Keratinocyte (primary cell): ENCODE results near the gene FZR1. TPM values are rescaled to one million over a fixed set of nuclear protein-coding genes. Genes with fewer than 3 reads are reported as not detected.

Experiments used
- DNase-seq: peaks from one replicate; pipeline ENCODE4 v3.0.0-alpha.2; 2011; ENCODE audit warnings: low read depth, missing footprints, low spot score
- FAIRE-seq: peaks from 2 replicates; lab custom pipeline; 2011; peaks lifted over from hg19 to GRCh38; lab: Jason Lieb, UNC
- H2AFZ ChIP-seq: 2 replicates; pipeline ENCODE4 v1.6.0; 2012; ENCODE audit warnings: low read length, control low read depth, inconsistent platforms; ENCODE audit not compliant: control insufficient read depth
- H3K27ac ChIP-seq: 2 replicates; pipeline ENCODE4 v1.5.1; 2011; ENCODE audit warnings: low read length; ENCODE audit not compliant: control insufficient read depth, insufficient read depth
- H3K27me3 ChIP-seq: 3 replicates; pipeline ENCODE4 v1.6.0; 2011; ENCODE audit warnings: low read length; ENCODE audit not compliant: control insufficient read depth, insufficient read depth; ENCODE audit errors: extremely low read depth
- H3K36me3 ChIP-seq, 2 experiments: 2 replicates in 1 of 2; 3 replicates in 1 of 2; pipeline ENCODE4 v1.5.1; 2011; ENCODE audit warnings: low read length in 2 of 2, mild to moderate bottlenecking in 1 of 2; ENCODE audit not compliant: control insufficient read depth in 2 of 2, insufficient read depth in 2 of 2; ENCODE audit errors: extremely low read depth in 1 of 2
- H3K4me1 ChIP-seq: 3 replicates; pipeline ENCODE4 v1.5.1; 2011; ENCODE audit warnings: low read length; ENCODE audit not compliant: control insufficient read depth, insufficient read depth; ENCODE audit errors: extremely low read depth
- H3K4me2 ChIP-seq: 3 replicates; pipeline ENCODE4 v1.6.0; 2011; ENCODE audit warnings: low read depth, low read length; ENCODE audit not compliant: control insufficient read depth, insufficient read depth; ENCODE audit errors: extremely low read depth
- H3K4me3 ChIP-seq, 3 experiments: fragments of 200-600 bp in 1 of 3; sonication (generic) in 1 of 3; 2 replicates in 2 of 3; 3 replicates in 1 of 3; pipeline ENCODE4 v1.5.1; 2011 to 2016; ENCODE audit warnings: low read length in 3 of 3, mild to moderate bottlenecking in 3 of 3, control low read depth in 2 of 3, inconsistent platforms in 1 of 3, low read depth in 1 of 3, mixed read lengths in 1 of 3, mixed run types in 1 of 3, moderate library complexity in 1 of 3; ENCODE audit not compliant: control insufficient read depth in 2 of 3, insufficient read depth in 2 of 3; ENCODE audit errors: extremely low read depth in 1 of 3
- H3K79me2 ChIP-seq: 2 replicates; pipeline ENCODE4 v1.6.0; 2012; ENCODE audit warnings: low read length; ENCODE audit not compliant: control insufficient read depth, insufficient read depth
- H3K9ac ChIP-seq: 3 replicates; pipeline ENCODE4 v1.6.0; 2011; ENCODE audit warnings: low read length; ENCODE audit not compliant: control insufficient read depth, insufficient read depth; ENCODE audit errors: extremely low read depth
- H3K9me1 ChIP-seq: 3 replicates; pipeline ENCODE4 v1.6.0; 2011; ENCODE audit warnings: low read length; ENCODE audit not compliant: control insufficient read depth, insufficient read depth; ENCODE audit errors: extremely low read depth
- H3K9me3 ChIP-seq: 2 replicates; pipeline ENCODE4 v1.5.1; 2012; ENCODE audit warnings: low read depth, low read length; ENCODE audit not compliant: control insufficient read depth
- H4K20me1 ChIP-seq: 3 replicates; pipeline ENCODE4 v1.6.0; 2011; ENCODE audit warnings: low read length; ENCODE audit not compliant: control insufficient read depth, insufficient read depth; ENCODE audit errors: extremely low read depth
- CTCF ChIP-seq, 3 experiments: IDR thresholded peaks in 1 of 3; conservative IDR thresholded peaks in 1 of 3; optimal IDR thresholded peaks in 1 of 3; 2 replicates in 2 of 3; 3 replicates in 1 of 3; pipeline versions ENCODE3 to v1.5.1; 2011; ENCODE audit warnings: low read length in 3 of 3, mild to moderate bottlenecking in 3 of 3, moderate library complexity in 2 of 3, control low read depth in 1 of 3, inconsistent platforms in 1 of 3; ENCODE audit not compliant: insufficient read depth in 2 of 3; ENCODE audit errors: extremely low read depth in 1 of 3
- EZH2 ChIP-seq: IDR thresholded peaks from one replicate; pipeline ENCODE4 v1.6.1; 2012; ENCODE audit warnings: inconsistent platforms, mild to moderate bottlenecking, low read length, moderate library complexity
- dilution Hi-C: fragments of 300-500 bp; cut with MboI; formaldehyde crosslinking; loops from one replicate; pipeline ENCODE4 v1.7.0; 2020; ENCODE audit warnings: low sequenced_read_pairs; ENCODE audit not compliant: extremely low pct_ligation_motif_present
- polyA plus RNA-seq, 5 experiments: library from polyadenylated mRNA; depleted of rRNA in 3 of 5; stranded (reverse) in 3 of 5; stranded (forward) in 1 of 5; unstranded in 1 of 5; fragments of >200 nt; gene quantifications; 1 replicate in 1 of 5; 2 replicates in 3 of 5; 3 replicates in 1 of 5; pipeline versions ENCODE4 v1.2.1 to v1.2.3, GENCODE V29; 2011 to 2012; ENCODE audit warnings: missing spikeins in 2 of 5, low read depth in 1 of 5, low replicate concordance in 1 of 5

FZR1 gene
- polyA plus RNA-seq, 1 donor (not counting 4 experiments of a cell fraction or from before 2014, with no cell fraction given): 23.3 TPM

GRCh38 chr19:3548606-3549005, 42.5 kb downstream of the FZR1 start:
- H3K36me3 ChIP-seq: peaks cover 9 to 18% of the 10 kb centered on the region in 2 experiments
- H3K27me3 ChIP-seq: no peaks in the 10 kb centered on the region
- dilution Hi-C loops: no loop called here
- TF ChIP-seq EZH2 (no peak), CTCF (optimal IDR thresholded peaks at IDR 0.05 in 1 of 3, IDR thresholded peaks at IDR 0.05 in 1 of 3, conservative IDR thresholded peaks at IDR 0.05 in 1 of 3; ENCODE audit: extremely low read depth in 1 of 3, insufficient read depth in 2 of 3, low read length in 3 of 3) (no peak)
- no peaks in the 10 kb centered on the region for H3K9me1 ChIP-seq
- H3K79me2 ChIP-seq: peaks cover 7% of the 10 kb centered on the region
- H2AFZ ChIP-seq: no peak overlapping the region
- H3K4me3 ChIP-seq: no peak overlapping the region
- no peak for FAIRE-seq
- no peak overlapping the region for H3K27ac ChIP-seq
- DNase-seq: no peak
- H3K4me1 ChIP-seq: peaks cover 9% of the 10 kb centered on the region
- H3K4me2 ChIP-seq: no peak overlapping the region
- H3K9ac ChIP-seq: no peak overlapping the region
- H3K9me3 ChIP-seq: no peaks in the 10 kb centered on the region
- peaks cover 6% of the 10 kb centered on the region for H4K20me1 ChIP-seq

- dilution Hi-C loops: no loop called here
- H3K4me3 ChIP-seq: no peak overlapping the region
- H3K79me2 ChIP-seq: peaks cover 15% of the 10 kb centered on the region
- no peaks in the 10 kb centered on the region for H3K27me3 ChIP-seq
- no peak overlapping the region for H3K27ac ChIP-seq
- H4K20me1 ChIP-seq: peaks cover 11% of the 10 kb centered on the region
- no peak for DNase-seq
- H3K36me3 ChIP-seq: peaks cover 9 to 17% of the 10 kb centered on the region in 2 experiments
- H3K9me3 ChIP-seq: no peaks in the 10 kb centered on the region
- peaks cover 8% of the 10 kb centered on the region for H3K4me1 ChIP-seq
- no peak for FAIRE-seq
- H3K4me2 ChIP-seq: no peak overlapping the region
- H3K9ac ChIP-seq: no peak overlapping the region
- no peaks in the 10 kb centered on the region for H3K9me1 ChIP-seq
- H2AFZ ChIP-seq: no peak overlapping the region
- TF ChIP-seq EZH2 (no peak), CTCF (optimal IDR thresholded peaks at IDR 0.05 in 1 of 3, IDR thresholded peaks at IDR 0.05 in 1 of 3, conservative IDR thresholded peaks at IDR 0.05 in 1 of 3; ENCODE audit: extremely low read depth in 1 of 3, insufficient read depth in 2 of 3, low read length in 3 of 3) (no peak)
Measured at GRCh38 chr19:3549816-3550215, 43.7 kb downstream of the FZR1 start.
